Keratinocyte (primary cell): Measurements from ENCODE around the gene NME8. TPM values are rescaled to one million over a fixed set of nuclear protein-coding genes. Genes with fewer than 3 reads are reported as not detected.

Experiments
- DNase-seq: peaks from one replicate; pipeline ENCODE4 v3.0.0-alpha.2; 2011; ENCODE audit warnings: low read depth, missing footprints, low spot score
- FAIRE-seq: peaks from 2 replicates; lab custom pipeline; 2011; peaks lifted over from hg19 to GRCh38; lab: Jason Lieb, UNC
- H2AFZ ChIP-seq: 2 replicates; pipeline ENCODE4 v1.6.0; 2012; ENCODE audit warnings: low read length, control low read depth, inconsistent platforms; ENCODE audit not compliant: control insufficient read depth
- H3K27ac ChIP-seq: 2 replicates; pipeline ENCODE4 v1.5.1; 2011; ENCODE audit warnings: low read length; ENCODE audit not compliant: control insufficient read depth, insufficient read depth
- H3K27me3 ChIP-seq: 3 replicates; pipeline ENCODE4 v1.6.0; 2011; ENCODE audit warnings: low read length; ENCODE audit not compliant: control insufficient read depth, insufficient read depth; ENCODE audit errors: extremely low read depth
- H3K36me3 ChIP-seq, 2 experiments: 2 replicates in 1 of 2; 3 replicates in 1 of 2; pipeline ENCODE4 v1.5.1; 2011; ENCODE audit warnings: low read length in 2 of 2, mild to moderate bottlenecking in 1 of 2; ENCODE audit not compliant: control insufficient read depth in 2 of 2, insufficient read depth in 2 of 2; ENCODE audit errors: extremely low read depth in 1 of 2
- H3K4me1 ChIP-seq: 3 replicates; pipeline ENCODE4 v1.5.1; 2011; ENCODE audit warnings: low read length; ENCODE audit not compliant: control insufficient read depth, insufficient read depth; ENCODE audit errors: extremely low read depth
- H3K4me2 ChIP-seq: 3 replicates; pipeline ENCODE4 v1.6.0; 2011; ENCODE audit warnings: low read depth, low read length; ENCODE audit not compliant: control insufficient read depth, insufficient read depth; ENCODE audit errors: extremely low read depth
- H3K4me3 ChIP-seq, 3 experiments: fragments of 200-600 bp in 1 of 3; sonication (generic) in 1 of 3; 2 replicates in 2 of 3; 3 replicates in 1 of 3; pipeline ENCODE4 v1.5.1; 2011 to 2016; ENCODE audit warnings: low read length in 3 of 3, mild to moderate bottlenecking in 3 of 3, control low read depth in 2 of 3, inconsistent platforms in 1 of 3, low read depth in 1 of 3, mixed read lengths in 1 of 3, mixed run types in 1 of 3, moderate library complexity in 1 of 3; ENCODE audit not compliant: control insufficient read depth in 2 of 3, insufficient read depth in 2 of 3; ENCODE audit errors: extremely low read depth in 1 of 3
- H3K79me2 ChIP-seq: 2 replicates; pipeline ENCODE4 v1.6.0; 2012; ENCODE audit warnings: low read length; ENCODE audit not compliant: control insufficient read depth, insufficient read depth
- H3K9ac ChIP-seq: 3 replicates; pipeline ENCODE4 v1.6.0; 2011; ENCODE audit warnings: low read length; ENCODE audit not compliant: control insufficient read depth, insufficient read depth; ENCODE audit errors: extremely low read depth
- H3K9me1 ChIP-seq: 3 replicates; pipeline ENCODE4 v1.6.0; 2011; ENCODE audit warnings: low read length; ENCODE audit not compliant: control insufficient read depth, insufficient read depth; ENCODE audit errors: extremely low read depth
- H3K9me3 ChIP-seq: 2 replicates; pipeline ENCODE4 v1.5.1; 2012; ENCODE audit warnings: low read depth, low read length; ENCODE audit not compliant: control insufficient read depth
- H4K20me1 ChIP-seq: 3 replicates; pipeline ENCODE4 v1.6.0; 2011; ENCODE audit warnings: low read length; ENCODE audit not compliant: control insufficient read depth, insufficient read depth; ENCODE audit errors: extremely low read depth
- CTCF ChIP-seq, 3 experiments: IDR thresholded peaks in 1 of 3; conservative IDR thresholded peaks in 1 of 3; optimal IDR thresholded peaks in 1 of 3; 2 replicates in 2 of 3; 3 replicates in 1 of 3; pipeline versions ENCODE3 to v1.5.1; 2011; ENCODE audit warnings: low read length in 3 of 3, mild to moderate bottlenecking in 3 of 3, moderate library complexity in 2 of 3, control low read depth in 1 of 3, inconsistent platforms in 1 of 3; ENCODE audit not compliant: insufficient read depth in 2 of 3; ENCODE audit errors: extremely low read depth in 1 of 3
- EZH2 ChIP-seq: IDR thresholded peaks from one replicate; pipeline ENCODE4 v1.6.1; 2012; ENCODE audit warnings: inconsistent platforms, mild to moderate bottlenecking, low read length, moderate library complexity
- dilution Hi-C: fragments of 300-500 bp; cut with MboI; formaldehyde crosslinking; loops from one replicate; pipeline ENCODE4 v1.7.0; 2020; ENCODE audit warnings: low sequenced_read_pairs; ENCODE audit not compliant: extremely low pct_ligation_motif_present
- polyA plus RNA-seq, 5 experiments: library from polyadenylated mRNA; depleted of rRNA in 3 of 5; stranded (reverse) in 3 of 5; stranded (forward) in 1 of 5; unstranded in 1 of 5; fragments of >200 nt; gene quantifications; 1 replicate in 1 of 5; 2 replicates in 3 of 5; 3 replicates in 1 of 5; pipeline versions ENCODE4 v1.2.1 to v1.2.3, GENCODE V29; 2011 to 2012; ENCODE audit warnings: missing spikeins in 2 of 5, low read depth in 1 of 5, low replicate concordance in 1 of 5

NME8 gene
- polyA plus RNA-seq, 1 donor (not counting 4 experiments of a cell fraction or from before 2014, with no cell fraction given) = not detected

- no peak for DNase-seq
- no peaks in the 10 kb centered on the region for H3K36me3 ChIP-seq
- H4K20me1 ChIP-seq = no peaks in the 10 kb centered on the region
- H3K4me1 ChIP-seq = no peaks in the 10 kb centered on the region
- no peak for TF ChIP-seq EZH2
- no peak for TF ChIP-seq CTCF (optimal IDR thresholded peaks at IDR 0.05 in 1 of 3, IDR thresholded peaks at IDR 0.05 in 1 of 3, conservative IDR thresholded peaks at IDR 0.05 in 1 of 3; ENCODE audit: extremely low read depth in 1 of 3, insufficient read depth in 2 of 3, low read length in 3 of 3)
- no peak overlapping the region for H3K4me3 ChIP-seq
- no peaks in the 10 kb centered on the region for H3K79me2 ChIP-seq
- dilution Hi-C loops = no loop called here
- no peak for FAIRE-seq
- H3K27me3 ChIP-seq = no peaks in the 10 kb centered on the region
- H3K4me2 ChIP-seq = no peak overlapping the region
- H3K9ac ChIP-seq = no peak overlapping the region
- H3K9me3 ChIP-seq = no peaks in the 10 kb centered on the region
- H3K27ac ChIP-seq = no peak overlapping the region
- no peaks in the 10 kb centered on the region for H3K9me1 ChIP-seq
- no peak overlapping the region for H2AFZ ChIP-seq
Observed at GRCh38 chr7:37817591-37817960, 30.8 kb upstream of the NME8 start.

- Histone ChIP-seq H3K27ac (no peak overlapping the region), H3K9ac (no peak overlapping the region), H3K27me3 (no peaks in the 10 kb centered on the region), H3K4me3 (no peak overlapping the region), H4K20me1 (no peaks in the 10 kb centered on the region), H3K4me1 (no peaks in the 10 kb centered on the region), H3K9me1 (no peaks in the 10 kb centered on the region), H3K79me2 (no peaks in the 10 kb centered on the region), H3K36me3 (no peaks in the 10 kb centered on the region), H2AFZ (no peak overlapping the region), H3K4me2 (no peak overlapping the region), H3K9me3 (no peaks in the 10 kb centered on the region)
- DNase-seq = no peak
- TF ChIP-seq EZH2 (no peak), CTCF (optimal IDR thresholded peaks at IDR 0.05 in 1 of 3, IDR thresholded peaks at IDR 0.05 in 1 of 3, conservative IDR thresholded peaks at IDR 0.05 in 1 of 3; ENCODE audit: extremely low read depth in 1 of 3, insufficient read depth in 2 of 3, low read length in 3 of 3) (no peak)
- dilution Hi-C loops = no loop called here
- no peak for FAIRE-seq
Observed at GRCh38 chr7:37817996-37818720, 30.2 kb upstream of the NME8 start.
